NK-92 (cell line): Measurements from ENCODE around the gene CHST3.
"Not testable (repeated sequence)": the region's sequence is repeated elsewhere in the genome, so short reads cannot be mapped to it uniquely, and the experiment has no call there.

Source experiments
- DNase-seq: peaks from one replicate; lab custom pipeline; 2025; ENCODE audit not compliant: unreplicated experiment; lab: John Stamatoyannopoulos, UW

CHST3 gene

GRCh38 chr10:71964098-71964742 is at the start of gene CHST3:
Gene CHST3 (plus strand): TSS chr10:71964395. CDS start chr10:72005843, 41,448 bp downstream.
- no peak for DNase-seq

DNA sequence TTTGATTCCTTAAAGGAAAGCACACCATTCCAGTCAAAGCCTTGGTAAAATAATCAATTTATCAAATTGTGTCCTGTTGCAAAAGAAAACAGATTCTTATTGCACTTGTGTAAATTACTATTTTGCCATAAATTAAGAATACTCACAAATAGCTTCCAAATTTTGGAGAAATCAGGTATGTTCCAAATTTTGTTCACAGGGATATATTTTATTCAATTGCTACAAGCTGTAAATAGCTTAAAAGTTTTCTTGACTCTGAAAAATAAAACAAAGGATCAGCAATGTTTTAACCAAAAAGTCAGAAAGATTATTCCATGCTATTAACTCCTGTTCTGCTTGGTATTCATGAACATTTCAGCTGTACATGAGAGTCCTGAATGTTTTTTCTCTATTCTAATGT is 47.4 kb upstream of the CHST3 start:
- no peak for DNase-seq

DNA sequence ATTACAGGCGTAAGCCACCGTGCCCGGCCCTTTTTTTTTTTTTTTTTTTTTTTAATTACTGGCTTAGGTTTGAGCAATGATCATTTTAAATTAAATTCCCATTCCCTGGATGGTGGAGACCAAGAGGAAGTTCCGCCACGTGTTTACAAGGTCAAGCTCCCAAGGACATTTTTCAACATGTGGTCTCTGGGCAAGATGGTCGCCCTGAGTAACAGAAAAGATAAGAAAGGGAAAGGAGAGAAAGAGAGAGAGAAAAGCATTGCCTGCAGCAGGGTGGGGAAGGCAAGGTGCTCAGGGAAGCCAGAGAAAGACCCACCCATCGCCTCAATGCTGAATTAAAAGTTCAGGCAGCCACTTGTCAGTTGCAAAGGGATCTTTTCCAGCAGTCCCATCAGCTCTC is 45.2 kb upstream of the CHST3 start:
- DNase-seq: no peak

GRCh38 chr10:71919956-71920539 is 44.1 kb upstream of the CHST3 start:
- DNase-seq: not testable (repeated sequence)

DNA sequence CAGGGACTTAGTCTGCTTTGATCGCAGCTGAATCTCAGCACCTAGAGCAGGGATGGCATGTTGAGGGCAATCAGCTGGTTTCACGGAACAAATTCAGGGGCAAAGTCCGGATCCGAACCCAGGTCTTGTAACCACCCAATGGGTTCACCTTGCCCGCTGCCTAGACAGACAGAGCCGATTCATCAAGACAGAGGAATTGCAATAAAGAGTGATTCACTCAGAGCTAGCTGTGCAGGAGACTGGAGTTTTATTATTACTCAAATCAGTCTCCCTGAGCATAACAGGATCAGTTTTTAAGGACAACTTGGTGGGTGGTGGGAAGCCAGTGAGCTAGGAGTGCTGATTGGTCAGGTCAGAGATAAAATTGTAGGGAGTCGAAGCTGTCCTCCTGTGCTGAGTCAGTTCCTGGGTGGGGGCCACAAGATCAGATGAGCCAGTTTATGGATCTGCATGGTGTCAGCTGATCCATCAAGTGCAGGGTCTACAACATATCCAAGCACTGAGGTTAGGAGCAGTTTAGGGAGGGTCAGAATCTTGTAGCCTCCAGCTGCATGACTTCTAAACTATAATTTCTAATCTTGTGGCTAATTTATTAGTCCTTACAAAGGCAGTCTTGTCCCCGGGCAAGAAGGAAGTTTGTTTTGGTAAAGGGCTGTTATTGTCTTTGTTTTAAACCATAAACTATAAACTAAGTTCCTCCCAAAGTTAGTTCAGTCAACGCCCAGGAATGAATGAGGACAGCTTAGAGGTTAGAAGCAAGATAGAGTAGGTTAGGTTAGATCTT is 43.5 kb upstream of the CHST3 start:
- no peak for DNase-seq

DNA sequence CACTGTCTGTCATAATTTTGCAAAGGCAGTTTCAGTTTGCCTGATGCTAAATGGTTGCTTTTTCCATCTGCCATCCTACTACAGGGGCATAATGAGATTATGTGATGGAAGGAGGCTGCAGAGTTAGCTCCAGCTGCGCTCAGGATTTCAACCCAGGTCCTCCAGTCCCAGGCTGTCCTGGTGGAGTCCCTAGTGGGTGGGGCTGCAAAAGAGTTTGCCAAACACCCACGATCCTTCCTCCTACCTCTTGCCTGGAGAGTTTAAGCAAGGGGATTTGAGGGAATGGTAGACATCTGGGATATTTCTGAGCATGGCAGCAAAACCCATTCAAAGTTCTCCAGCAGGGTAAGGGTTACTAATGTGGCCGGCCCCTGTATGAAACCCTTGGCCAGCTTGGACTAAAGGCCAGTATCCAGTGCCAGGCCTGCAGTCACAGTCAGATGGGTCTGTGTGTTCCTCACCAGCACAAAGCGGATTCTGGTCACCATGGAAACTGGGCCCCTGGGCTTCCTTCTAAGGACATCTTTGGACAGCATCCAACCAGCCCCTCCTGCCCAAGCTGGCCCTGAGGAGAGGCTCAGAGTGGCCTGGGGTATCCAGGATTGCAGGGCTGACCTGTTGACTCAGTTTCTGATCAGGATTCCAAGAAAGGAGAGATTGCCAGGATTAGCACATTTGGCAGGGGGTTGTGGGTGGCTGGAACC is 42.7 kb upstream of the CHST3 start:
- DNase-seq: no peak

DNA sequence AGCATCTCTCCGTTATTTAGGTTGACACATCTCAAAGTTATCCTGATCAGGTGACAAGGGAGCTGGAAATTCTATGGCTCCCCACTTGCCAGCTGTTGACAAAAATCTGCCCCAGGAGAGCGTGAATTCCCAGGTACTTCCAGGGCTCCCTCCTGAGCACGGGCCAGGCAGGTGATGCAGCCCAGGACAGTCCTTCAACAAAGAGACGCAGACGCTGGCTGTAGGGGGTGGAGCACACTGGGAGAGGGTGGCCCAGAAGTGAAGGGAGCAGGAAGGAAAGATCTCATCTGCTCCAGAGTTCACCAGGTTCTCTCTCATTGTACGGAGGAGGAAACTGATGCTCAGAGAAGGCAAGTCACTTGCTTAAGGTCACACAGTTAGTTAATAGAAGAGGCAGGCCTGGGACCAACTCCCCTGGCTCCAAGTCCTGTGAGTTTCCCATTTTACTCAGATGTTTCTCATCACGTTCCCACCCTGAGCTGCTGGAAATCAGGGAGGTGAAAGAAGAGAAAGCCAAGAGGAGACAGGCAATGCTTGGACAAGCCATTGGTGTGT is 41.0 kb upstream of the CHST3 start:
- no peak for DNase-seq

GRCh38 chr10:71924771-71925170 is 39.4 kb upstream of the CHST3 start:
- DNase-seq: no peak

GRCh38 chr10:71927159-71927558 is 37.0 kb upstream of the CHST3 start:
- DNase-seq: no peak

GRCh38 chr10:71927776-71928592 is 36.2 kb upstream of the CHST3 start:
- DNase-seq: no peak

GRCh38 chr10:71931295-71931694 is 32.9 kb upstream of the CHST3 start:
- no peak for DNase-seq

DNA sequence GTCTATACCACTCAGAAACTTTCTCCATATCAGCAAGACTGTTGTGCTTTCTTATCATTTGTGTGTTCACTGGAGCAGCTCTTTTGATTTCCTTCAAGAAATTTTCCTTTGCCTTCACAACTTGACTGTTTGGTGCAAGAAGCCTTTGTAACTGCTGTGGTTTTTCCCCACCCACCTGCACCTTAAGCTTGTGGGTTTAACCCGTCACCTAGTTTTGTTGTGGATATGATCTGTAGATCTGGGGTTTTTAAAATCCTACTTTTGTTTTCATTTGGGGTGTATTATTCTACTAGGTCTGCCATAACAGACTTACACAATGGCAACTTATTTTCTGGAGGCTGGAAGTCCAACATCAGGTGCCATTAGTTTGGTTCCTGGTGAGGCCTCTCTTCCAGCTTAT is 30.5 kb upstream of the CHST3 start:
- no peak for DNase-seq

DNA sequence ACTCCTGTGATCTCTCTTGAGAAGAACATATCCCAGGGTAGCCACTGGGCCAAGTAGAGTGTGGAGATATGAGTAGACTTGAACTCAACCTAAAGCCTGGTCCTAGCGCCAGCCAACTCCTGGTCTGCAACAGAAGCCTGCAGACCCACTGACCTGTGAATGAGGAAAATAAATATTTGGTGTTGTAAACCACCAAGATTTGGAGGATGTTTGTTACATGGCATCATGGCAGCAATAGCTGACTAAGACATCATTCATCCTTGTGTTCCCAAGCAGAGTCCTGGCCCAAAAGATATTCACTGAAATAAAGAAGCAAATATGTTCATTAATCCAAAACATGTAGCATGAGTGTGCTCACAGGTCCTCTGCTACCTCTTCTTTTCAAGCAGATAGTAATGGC is 26.0 kb upstream of the CHST3 start:
- DNase-seq: no peak

DNA sequence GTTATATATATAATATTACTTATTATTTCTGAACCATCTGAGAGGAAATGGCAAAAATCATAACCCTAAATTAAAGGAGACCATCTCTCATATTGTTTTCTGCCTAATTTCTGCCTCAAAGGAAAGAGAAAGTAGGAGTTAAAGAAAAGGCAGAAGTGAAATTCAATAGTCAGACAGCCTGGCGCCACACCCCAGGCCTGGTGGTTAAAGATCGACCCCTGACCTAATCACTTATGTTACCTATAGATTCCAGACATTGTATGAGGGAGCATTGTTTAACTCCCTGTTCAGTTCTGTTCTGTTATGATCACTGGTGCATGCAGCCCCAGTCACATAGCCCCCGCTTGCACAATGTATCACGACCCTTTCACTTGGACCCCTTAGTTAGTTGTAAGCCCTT is 24.9 kb upstream of the CHST3 start:
- DNase-seq: no peak

GRCh38 chr10:71939861-71940474 is 24.2 kb upstream of the CHST3 start:
- DNase-seq: no peak

GRCh38 chr10:71940752-71941151 is 23.4 kb upstream of the CHST3 start:
- no peak for DNase-seq

- no peak for DNase-seq
Observed at GRCh38 chr10:71941318-71941717, 22.9 kb upstream of the CHST3 start.

GRCh38 chr10:71945819-71946474 is 18.2 kb upstream of the CHST3 start:
- DNase-seq: no peak

- DNase-seq: no peak
Observed at GRCh38 chr10:71946700-71947099, 17.5 kb upstream of the CHST3 start.
